Stomach (tissue), 9 donors: ENCODE measurements around the gene ZFR2. TPM values are rescaled to one million over a fixed set of nuclear protein-coding genes. Genes with fewer than 3 reads are reported as not detected.

Experiments
- DNase-seq, 2 donors: peaks; one replicate each; pipeline versions ENCODE4 v3.0.0 to v3.0.0-alpha.2; 2013 to 2019
- H3K27ac ChIP-seq, 5 donors: fragments of 200-600 bp in 4 of 5; sonication (generic) in 4 of 5; one replicate each; pipeline ENCODE4 v1.5.1; 2013 to 2019; ENCODE audit warnings: mild to moderate bottlenecking in 1 of 5, moderate library complexity in 1 of 5
- H3K27me3 ChIP-seq, 3 donors: fragments of 200-600 bp; sonication (generic); one replicate each; pipeline ENCODE4 v1.5.1; 2017 to 2019; ENCODE audit warnings: mixed run types in 1 of 3
- H3K36me3 ChIP-seq, 4 donors: fragments of 200-600 bp; sonication (generic); 1 replicate in 3 of 4; 2 replicates in 1 of 4; pipeline ENCODE4 v1.5.1; 2016 to 2019
- H3K4me1 ChIP-seq, 4 donors: fragments of 200-600 bp; sonication (generic); one replicate each; pipeline ENCODE4 v1.5.1; 2016 to 2019
- H3K4me3 ChIP-seq, 4 donors: fragments of 200-600 bp; sonication (generic) in 3 of 4; one replicate each; pipeline ENCODE4 v1.5.1; 2016 to 2019; ENCODE audit warnings: mild to moderate bottlenecking in 1 of 4
- H3K9me3 ChIP-seq, 4 donors: fragments of 200-600 bp; sonication (generic); one replicate each; pipeline ENCODE4 v1.5.1; 2016 to 2019
- EP300 ChIP-seq: sonication (generic); formaldehyde crosslinking; IDR thresholded peaks from one replicate; pipeline ENCODE4 v1.6.1; 2017; ENCODE audit warnings: antibody characterized with exemption
- POLR2A ChIP-seq, 4 donors: fragments of 450-650 bp; IDR thresholded peaks; one replicate each; pipeline ENCODE4 v1.6.1; 2016; ENCODE audit warnings: antibody characterized with exemption in 4 of 4, control low read depth in 2 of 4, mild to moderate bottlenecking in 1 of 4, moderate library complexity in 1 of 4
- POLR2AphosphoS5 ChIP-seq, 3 donors: sonication (generic); formaldehyde crosslinking; IDR thresholded peaks; one replicate each; pipeline ENCODE4 v1.6.1; 2016; ENCODE audit warnings: antibody characterized with exemption in 3 of 3
- WGBS, 5 donors: extraction: QIAGEN DNeasy Blood & Tissue Kit in 3 of 5; methylation state at CpG; one replicate each; pipeline versions ENCODE4 v1.1.5 to v1.1.7; 2013 to 2018; 5-methylcytosine and 5-hydroxymethylcytosine counted together
- intact Hi-C: fragments of 100-400 bp; cut with DNase I; formaldehyde crosslinking; loops from one replicate; pipeline ENCODE4 v1.15.1; 2023; ENCODE audit warnings: low total_unique reads
- polyA plus RNA-seq, 3 donors: library from polyadenylated mRNA; stranded (reverse); fragments of 200-250 nt; gene quantifications; one replicate each; pipeline ENCODE4 v1.2.3, GENCODE V29; 2013
- total RNA-seq, 5 donors: library from RNA; depleted of rRNA; stranded (reverse); fragments of >200 nt; gene quantifications; one replicate each; pipeline versions ENCODE4 v1.1.0 to v1.2.3, GENCODE V29; 2014 to 2016
- TF ChIP-seq, protein P1 (sequence below), 7 experiments: fragments of 450-650 bp in 4 of 7; fragments of 200-600 bp in 3 of 7; sonication (generic) in 3 of 7; IDR thresholded peaks; one replicate each; pipeline ENCODE4 v1.5.1; 2016 to 2019; ENCODE audit warnings: antibody characterized with exemption in 7 of 7, control low read depth in 2 of 7, mild to moderate bottlenecking in 1 of 7
- donor health status: healthy with polysubstance abuse.
- donor health status: Bipolar disorder and iron deficiency.
- donor health status: healthy.

Gene ZFR2
- total and polyA plus RNA-seq, 8 donors = 0.10 to 0.29 TPM; not detected in 6

DNA sequence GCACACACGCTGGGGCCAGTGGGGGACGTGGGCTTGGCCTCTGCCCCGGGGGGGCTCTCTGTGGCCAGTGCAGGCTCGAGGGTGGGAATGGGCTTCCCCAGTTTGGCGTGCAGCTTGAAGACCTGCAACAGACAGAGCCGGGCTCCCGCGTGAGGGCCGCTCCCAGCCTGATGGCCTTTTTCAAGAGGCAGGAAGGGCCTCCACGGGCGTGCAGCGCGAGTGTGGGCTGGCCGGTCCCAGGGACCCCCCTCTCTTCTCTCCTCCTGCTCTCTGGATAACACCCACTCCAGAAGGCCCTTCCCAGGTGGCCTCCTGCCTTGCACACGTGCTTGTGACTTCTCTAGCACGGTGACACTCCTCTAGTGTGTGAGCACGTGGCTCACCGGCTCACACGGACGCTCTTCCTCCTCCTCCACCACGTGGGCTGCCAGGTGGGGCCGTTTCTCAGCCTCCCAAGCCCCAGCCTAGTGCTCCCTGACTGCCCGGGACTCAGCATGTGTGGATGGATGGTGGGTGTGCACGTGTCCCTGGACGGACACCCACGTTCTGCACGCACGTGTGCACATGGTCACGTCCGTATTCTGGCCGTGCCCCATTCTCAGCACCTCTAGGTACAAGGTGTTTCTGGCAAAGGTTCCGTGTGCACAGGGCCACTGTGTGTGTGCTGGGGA lies 43.4 kb downstream of the ZFR2 start:
- H3K27ac ChIP-seq = no peak overlapping the region
- intact Hi-C loops = no loop called here
- WGBS, 5 donors = 64 to 74% (median 67%) methylated on average over 18 to 32 of the region's 32 CpGs
- no peak for DNase-seq
- no peaks in the 10 kb centered on the region for H3K36me3 ChIP-seq
- H3K9me3 ChIP-seq = no peaks in the 10 kb centered on the region
- H3K4me3 ChIP-seq = no peak overlapping the region
- TF ChIP-seq POLR2A (IDR thresholded peaks at IDR 0.05) = no peak
- TF ChIP-seq, protein P1, sequence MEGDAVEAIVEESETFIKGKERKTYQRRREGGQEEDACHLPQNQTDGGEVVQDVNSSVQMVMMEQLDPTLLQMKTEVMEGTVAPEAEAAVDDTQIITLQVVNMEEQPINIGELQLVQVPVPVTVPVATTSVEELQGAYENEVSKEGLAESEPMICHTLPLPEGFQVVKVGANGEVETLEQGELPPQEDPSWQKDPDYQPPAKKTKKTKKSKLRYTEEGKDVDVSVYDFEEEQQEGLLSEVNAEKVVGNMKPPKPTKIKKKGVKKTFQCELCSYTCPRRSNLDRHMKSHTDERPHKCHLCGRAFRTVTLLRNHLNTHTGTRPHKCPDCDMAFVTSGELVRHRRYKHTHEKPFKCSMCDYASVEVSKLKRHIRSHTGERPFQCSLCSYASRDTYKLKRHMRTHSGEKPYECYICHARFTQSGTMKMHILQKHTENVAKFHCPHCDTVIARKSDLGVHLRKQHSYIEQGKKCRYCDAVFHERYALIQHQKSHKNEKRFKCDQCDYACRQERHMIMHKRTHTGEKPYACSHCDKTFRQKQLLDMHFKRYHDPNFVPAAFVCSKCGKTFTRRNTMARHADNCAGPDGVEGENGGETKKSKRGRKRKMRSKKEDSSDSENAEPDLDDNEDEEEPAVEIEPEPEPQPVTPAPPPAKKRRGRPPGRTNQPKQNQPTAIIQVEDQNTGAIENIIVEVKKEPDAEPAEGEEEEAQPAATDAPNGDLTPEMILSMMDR (IDR thresholded peaks at IDR 0.05) = no peak
- no peak for TF ChIP-seq EP300
- no peak for TF ChIP-seq POLR2AphosphoS5 (IDR thresholded peaks at IDR 0.05)
- peaks cover 0 to 37% (median 3%) of the 10 kb centered on the region in 3 donors for H3K27me3 ChIP-seq
- H3K4me1 ChIP-seq = peaks cover 0 to 11% (median 6%) of the 10 kb centered on the region in 4 donors

DNA sequence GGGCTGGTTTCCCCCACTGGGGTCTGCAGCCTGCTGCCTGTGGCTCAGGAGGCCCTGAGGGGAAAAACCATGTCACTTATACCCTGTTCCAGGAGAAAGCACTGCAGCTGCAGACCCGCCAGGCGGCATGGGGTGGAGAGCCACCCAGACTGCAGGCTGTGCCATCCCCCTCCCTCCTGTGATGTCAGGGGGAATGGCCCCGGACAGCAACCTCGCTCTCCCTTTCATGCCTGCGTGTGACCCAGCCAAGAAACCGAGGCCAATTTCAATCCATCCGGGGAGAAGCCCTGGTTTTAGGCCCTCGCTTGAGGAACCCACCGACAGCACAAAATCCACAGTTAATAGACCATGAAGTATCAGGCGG lies 45.5 kb downstream of the ZFR2 start:
- TF ChIP-seq, protein P1 (IDR thresholded peaks at IDR 0.05) = no peak
- TF ChIP-seq POLR2AphosphoS5 (IDR thresholded peaks at IDR 0.05) = no peak
- no peak for TF ChIP-seq EP300
- TF ChIP-seq POLR2A (IDR thresholded peaks at IDR 0.05) = no peak
- Histone ChIP-seq H3K4me3 (no peak overlapping the region), H3K9me3 (no peaks in the 10 kb centered on the region), H3K27ac (no peak overlapping the region), H3K27me3 (peaks cover 0 to 36% (median 3%) of the 10 kb centered on the region in 3 donors), H3K36me3 (no peaks in the 10 kb centered on the region), H3K4me1 (peaks cover 0 to 15% (median 8%) of the 10 kb centered on the region in 4 donors)
- intact Hi-C loops = loop anchor here (5.0 kb wide), 1 partner anchor 156 kb away; no protein-coding TSS in a partner anchor
- 75 to 86% (median 85%) methylated on average over 8 to 10 of the region's 10 CpGs for WGBS, 5 donors
- DNase-seq = no peak

- 80 to 91% (median 88%) methylated on average over 20 to 26 of the region's 26 CpGs for WGBS, 5 donors
- H3K4me3 ChIP-seq = no peak overlapping the region
- no peaks in the 10 kb centered on the region for H3K9me3 ChIP-seq
- no peak for DNase-seq
- H3K4me1 ChIP-seq = peaks cover 0 to 15% (median 8%) of the 10 kb centered on the region in 4 donors
- TF ChIP-seq, protein P1 (IDR thresholded peaks at IDR 0.05) = no peak
- no peak for TF ChIP-seq POLR2AphosphoS5 (IDR thresholded peaks at IDR 0.05)
- TF ChIP-seq EP300 = no peak
- no peak for TF ChIP-seq POLR2A (IDR thresholded peaks at IDR 0.05)
- H3K27ac ChIP-seq = no peak overlapping the region
- intact Hi-C loops = loop anchor here (5.0 kb wide), 1 partner anchor 156 kb away; no protein-coding TSS in a partner anchor
- no peaks in the 10 kb centered on the region for H3K36me3 ChIP-seq
- H3K27me3 ChIP-seq = peaks cover 0 to 36% (median 3%) of the 10 kb centered on the region in 3 donors
Measured at GRCh38 chr19:3822683-3823349, 46.0 kb downstream of the ZFR2 start.

- Histone ChIP-seq H3K36me3 (no peaks in the 10 kb centered on the region), H3K4me1 (peaks cover 0 to 15% (median 8%) of the 10 kb centered on the region in 4 donors), H3K27me3 (peaks cover 0 to 30% (median 3%) of the 10 kb centered on the region in 3 donors), H3K27ac (no peak overlapping the region), H3K4me3 (no peak overlapping the region), H3K9me3 (no peaks in the 10 kb centered on the region)
- peak; percentile 82 to 86 for DNase-seq
- intact Hi-C loops = loop anchor here (5.0 kb wide), 1 partner anchor 155 kb away; no protein-coding TSS in a partner anchor
- TF ChIP-seq, protein P1 (IDR thresholded peaks at IDR 0.05) = peak in 6 of 7 experiments; percentile 99 to 100 (median 100)
- TF ChIP-seq EP300 (no peak), POLR2AphosphoS5 (IDR thresholded peaks at IDR 0.05) (peak in 1 of 3 donors; percentile 36), POLR2A (IDR thresholded peaks at IDR 0.05) (no peak)
- 12 to 24% (median 15%) methylated on average over 22 to 43 of the region's 43 CpGs for whole genome bisulfite sequencing, 5 donors
Measured at GRCh38 chr19:3821857-3822364, 46.9 kb downstream of the ZFR2 start.
